Spleen (tissue), 7 donors: Measurements from ENCODE around the gene ATXN7L3.
A peak's percentile ranks its signal among the peaks of the same experiment; 100 is the strongest.

Experiments
- CTCF ChIP-seq, 11 experiments: fragments of 200-600 bp in 7 of 11; fragments of 450-650 bp in 4 of 11; sonication (generic) in 4 of 11; IDR thresholded peaks in 8 of 11; conservative IDR thresholded peaks in 3 of 11; 1 replicate in 7 of 11; 2 replicates in 4 of 11; pipeline versions ENCODE4 v1.4.0 to v1.8.0; 2016 to 2021; ENCODE audit warnings: antibody characterized with exemption in 11 of 11, inconsistent platforms in 4 of 11, mild to moderate bottlenecking in 1 of 11
- POLR2A ChIP-seq, 3 donors: fragments of 450-650 bp; IDR thresholded peaks; one replicate each; pipeline ENCODE4 v1.5.1; 2017; ENCODE audit warnings: antibody characterized with exemption in 3 of 3, mild to moderate bottlenecking in 1 of 3
- POLR2AphosphoS5 ChIP-seq, 3 donors: sonication (generic); formaldehyde crosslinking; IDR thresholded peaks; one replicate each; pipeline ENCODE4 v1.5.1; 2017; ENCODE audit warnings: antibody characterized with exemption in 3 of 3
- donor health status: DM: no; HTN: no; CAD: no; lungs with moderate emphysema.
- donor health status: DM: no; HTN: no; CAD: no.
- donor health status: DM: no; HTN: no; CAD: no.

- TF ChIP-seq CTCF (IDR thresholded peaks at IDR 0.05 in 8 of 11, conservative IDR thresholded peaks at IDR 0.05 in 3 of 11) (no peak), POLR2AphosphoS5 (IDR thresholded peaks at IDR 0.05) (peak in 1 of 3 donors; percentile 37), POLR2A (IDR thresholded peaks at IDR 0.05) (no peak)
Observed at GRCh38 chr17:44178133-44178532, 21.6 kb downstream of the ATXN7L3 start.
